ENCODE results near the gene FTSJ1.

Gene FTSJ1

DNA sequence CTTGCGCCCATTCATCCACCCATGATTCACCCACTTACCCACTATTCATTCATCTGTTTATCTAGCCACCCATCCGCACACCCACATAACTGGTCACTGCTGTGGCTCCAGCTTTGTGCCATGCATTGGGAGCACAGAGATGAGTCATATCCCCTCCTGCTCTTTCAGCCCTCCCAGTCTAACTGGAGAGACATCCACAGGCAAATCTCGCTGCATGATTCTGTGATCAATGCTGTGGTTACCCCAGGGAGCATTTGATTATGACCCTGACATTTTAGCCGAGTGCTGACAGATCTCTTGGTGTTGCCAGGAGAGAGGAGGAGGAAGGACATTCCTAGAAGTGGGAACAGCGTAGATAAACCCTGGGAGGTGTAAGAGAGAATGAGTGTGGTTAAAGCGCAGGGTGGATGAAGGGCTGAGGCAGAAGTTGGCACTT, 22.4 kb downstream of the FTSJ1 start:
- no peaks in the 10 kb centered on the region for H3K9me3 Mint-ChIP-seq (ENCODE audit: low read depth)
- H3K4me3 Mint-ChIP-seq, result no peak overlapping the region
- no peaks in the 10 kb centered on the region for H3K4me1 Mint-ChIP-seq (ENCODE audit: low read depth)
- no peak overlapping the region for H3K27ac Mint-ChIP-seq
- H3K36me3 Mint-ChIP-seq, result no peaks in the 10 kb centered on the region
- H3K27me3 Mint-ChIP-seq, result no peaks in the 10 kb centered on the region

DNA sequence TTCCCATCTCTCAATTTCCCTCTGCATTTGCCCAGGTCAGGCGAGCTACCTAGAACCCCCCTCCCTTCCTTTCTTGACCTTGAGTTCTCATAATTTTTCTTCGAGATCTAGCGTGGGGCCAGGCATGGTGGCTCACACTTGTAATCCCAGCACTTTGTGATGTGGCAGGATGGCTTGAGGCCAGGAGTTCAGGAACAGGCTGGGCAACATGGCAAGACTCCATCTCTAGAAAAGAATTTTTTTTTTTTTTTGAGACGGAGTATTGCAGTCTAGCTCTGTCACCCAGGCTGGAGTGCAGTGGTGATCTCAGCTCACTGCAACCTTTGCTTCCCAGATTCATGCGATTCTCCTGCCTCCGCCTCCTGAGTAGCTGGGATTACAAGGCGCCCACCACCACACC, 28.3 kb downstream of the FTSJ1 start:
- Mint-ChIP-seq H3K27me3 (no peaks in the 10 kb centered on the region), H3K4me1 (ENCODE audit: low read depth) (peaks cover 6% of the 10 kb centered on the region), H3K4me3 (no peak overlapping the region), H3K9me3 (ENCODE audit: low read depth) (no peaks in the 10 kb centered on the region), H3K36me3 (no peaks in the 10 kb centered on the region), H3K27ac (no peak overlapping the region)

DNA sequence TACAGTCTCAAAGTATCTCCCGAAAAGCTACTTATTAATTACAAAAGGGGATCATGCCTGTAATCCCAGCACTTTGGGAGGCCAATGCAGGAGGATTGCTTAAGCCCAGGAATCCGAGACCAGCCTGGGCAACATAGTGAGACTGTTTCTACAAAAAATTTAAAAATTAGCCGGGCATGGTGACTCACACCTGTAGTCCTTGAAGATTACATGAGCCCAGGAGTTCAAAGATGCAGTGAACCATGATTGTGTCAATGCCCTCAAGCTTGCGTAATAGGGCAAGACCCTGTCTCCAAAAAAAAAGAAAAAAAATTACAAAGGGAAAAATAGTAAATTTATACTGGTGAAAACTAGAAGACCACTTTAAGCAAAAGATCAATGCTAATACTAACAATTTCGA, 29.5 kb downstream of the FTSJ1 start:
- Mint-ChIP-seq H3K4me3 (no peak overlapping the region), H3K27me3 (no peaks in the 10 kb centered on the region), H3K9me3 (ENCODE audit: low read depth) (no peaks in the 10 kb centered on the region), H3K4me1 (ENCODE audit: low read depth) (peaks cover 13% of the 10 kb centered on the region), H3K27ac (no peak overlapping the region), H3K36me3 (no peaks in the 10 kb centered on the region)

DNA sequence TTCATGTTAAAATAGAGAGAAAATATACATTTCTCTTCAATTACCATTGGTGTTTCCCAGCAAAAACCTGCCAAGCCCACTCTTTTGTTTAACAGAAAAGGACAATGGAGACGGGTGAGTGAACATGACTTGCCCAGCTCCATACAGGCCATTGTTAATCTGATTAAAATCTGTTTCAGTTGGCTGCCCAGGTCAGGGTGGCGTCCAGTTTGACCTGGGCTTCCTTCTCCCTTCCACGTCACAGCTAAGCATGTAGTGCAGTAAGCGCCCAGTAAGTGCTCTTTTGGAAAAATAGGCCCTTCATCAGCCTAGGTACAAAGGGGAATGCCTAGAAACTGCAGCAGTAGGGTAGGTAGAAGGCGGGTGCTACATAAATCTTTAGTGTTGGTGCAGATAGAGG, 31.2 kb downstream of the FTSJ1 start:
- H3K4me3 Mint-ChIP-seq, result no peak overlapping the region
- H3K9me3 Mint-ChIP-seq (ENCODE audit: low read depth), result no peaks in the 10 kb centered on the region
- H3K27ac Mint-ChIP-seq, result no peak overlapping the region
- H3K4me1 Mint-ChIP-seq (ENCODE audit: low read depth), result peaks cover 22% of the 10 kb centered on the region
- peaks cover 2% of the 10 kb centered on the region for H3K36me3 Mint-ChIP-seq
- H3K27me3 Mint-ChIP-seq, result no peaks in the 10 kb centered on the region

DNA sequence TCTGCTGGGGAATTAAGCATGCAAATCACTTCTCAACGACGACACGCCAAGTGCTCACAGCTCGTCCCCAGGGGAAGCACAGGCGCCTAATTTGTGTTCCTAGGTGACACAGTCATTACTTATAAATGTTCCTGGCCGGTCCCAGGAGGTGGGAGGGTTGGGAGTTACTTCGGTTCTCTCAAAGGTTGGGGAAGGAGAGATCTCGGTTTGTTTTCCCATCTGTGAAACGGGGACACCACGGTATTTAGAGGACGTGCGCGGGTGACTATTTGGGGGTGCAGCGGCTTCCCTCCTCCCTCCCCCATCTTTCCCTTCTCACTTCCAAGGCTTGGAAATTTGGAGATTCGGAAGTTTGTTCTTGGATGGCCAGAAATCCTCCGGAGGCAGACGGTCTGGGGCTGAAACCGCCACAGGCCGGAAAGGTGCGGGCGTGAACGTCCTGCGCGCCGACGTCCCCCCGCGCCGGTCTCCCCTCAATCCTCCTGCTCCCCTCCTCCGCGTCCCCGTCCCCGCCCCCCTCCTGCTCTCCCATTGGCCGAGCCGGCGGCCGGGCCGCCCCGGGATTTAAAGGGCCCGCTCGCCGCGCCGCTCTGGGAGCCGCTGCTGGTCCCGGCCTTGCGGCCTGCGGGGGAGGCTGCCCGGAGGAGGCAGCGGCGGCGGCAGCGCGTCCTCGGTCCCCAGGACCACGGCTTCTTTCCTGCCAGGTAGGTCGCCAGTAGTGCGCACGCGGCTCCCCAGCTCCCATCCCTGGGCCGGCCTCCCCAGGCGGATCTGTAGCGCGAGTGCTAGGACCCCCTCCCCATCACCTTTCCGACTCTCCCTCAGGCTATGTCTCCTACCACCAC, 32.6 kb downstream of the FTSJ1 start, which contains the start of gene PORCN:
Gene PORCN (plus strand): TSS at position 593 of the 845 bp plus-strand sequence. CDS start 829 bp downstream, outside the sequence.
- H3K9me3 Mint-ChIP-seq (ENCODE audit: low read depth), result no peaks in the 10 kb centered on the region
- H3K27ac Mint-ChIP-seq, result peak within 1 kb of the TSS; percentile 89
- peak within 1 kb of the TSS; percentile 93 for H3K4me3 Mint-ChIP-seq
- H3K4me1 Mint-ChIP-seq (ENCODE audit: low read depth), result peaks cover 22% of the 10 kb centered on the region
- peaks cover 2% of the 10 kb centered on the region for H3K36me3 Mint-ChIP-seq
- H3K27me3 Mint-ChIP-seq, result no peaks in the 10 kb centered on the region

DNA sequence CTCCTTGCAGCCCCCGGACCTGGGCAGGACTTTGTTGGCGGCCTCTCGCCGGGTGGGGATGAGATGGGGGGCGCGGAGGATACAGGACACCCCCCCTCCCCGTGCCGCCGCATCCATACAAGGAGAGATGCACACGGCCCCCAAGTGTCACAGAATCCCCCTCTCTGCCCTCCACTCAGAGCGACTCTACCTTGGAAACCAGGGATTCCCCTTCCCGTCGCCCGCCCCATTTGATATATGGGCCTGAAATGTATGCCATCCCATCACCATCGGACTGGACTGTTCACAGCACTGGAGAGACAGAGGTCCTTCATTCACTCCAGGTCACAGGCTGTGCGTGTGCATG, 33.2 kb downstream of the FTSJ1 start:
- no peaks in the 10 kb centered on the region for H3K9me3 Mint-ChIP-seq (ENCODE audit: low read depth)
- peak overlapping the region; percentile 93 for H3K4me3 Mint-ChIP-seq
- H3K36me3 Mint-ChIP-seq, result peaks cover 2% of the 10 kb centered on the region
- H3K27ac Mint-ChIP-seq, result peak overlapping the region; percentile 89
- H3K27me3 Mint-ChIP-seq, result no peaks in the 10 kb centered on the region
- peaks cover 22% of the 10 kb centered on the region for H3K4me1 Mint-ChIP-seq (ENCODE audit: low read depth)

DNA sequence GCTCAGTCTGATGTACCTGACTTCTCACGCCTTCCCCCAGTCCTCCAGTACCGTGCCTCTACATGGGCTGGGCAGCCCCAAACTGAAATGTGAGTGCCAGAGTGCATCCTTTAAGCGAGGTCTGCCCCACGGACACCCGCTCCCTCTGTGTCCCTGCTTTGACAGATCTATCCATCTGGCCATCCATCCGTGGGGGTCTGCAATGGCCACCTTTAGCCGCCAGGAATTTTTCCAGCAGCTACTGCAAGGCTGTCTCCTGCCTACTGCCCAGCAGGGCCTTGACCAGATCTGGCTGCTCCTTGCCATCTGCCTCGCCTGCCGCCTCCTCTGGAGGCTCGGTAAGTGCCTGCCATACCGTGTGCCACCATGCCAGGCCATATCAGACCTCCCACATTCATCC, 33.6 kb downstream of the FTSJ1 start:
- H3K4me1 Mint-ChIP-seq (ENCODE audit: low read depth), result peaks cover 22% of the 10 kb centered on the region
- peak overlapping the region; percentile 89 for H3K27ac Mint-ChIP-seq
- peaks cover 2% of the 10 kb centered on the region for H3K36me3 Mint-ChIP-seq
- H3K27me3 Mint-ChIP-seq, result no peaks in the 10 kb centered on the region
- no peaks in the 10 kb centered on the region for H3K9me3 Mint-ChIP-seq (ENCODE audit: low read depth)
- H3K4me3 Mint-ChIP-seq, result peak overlapping the region; percentile 93

DNA sequence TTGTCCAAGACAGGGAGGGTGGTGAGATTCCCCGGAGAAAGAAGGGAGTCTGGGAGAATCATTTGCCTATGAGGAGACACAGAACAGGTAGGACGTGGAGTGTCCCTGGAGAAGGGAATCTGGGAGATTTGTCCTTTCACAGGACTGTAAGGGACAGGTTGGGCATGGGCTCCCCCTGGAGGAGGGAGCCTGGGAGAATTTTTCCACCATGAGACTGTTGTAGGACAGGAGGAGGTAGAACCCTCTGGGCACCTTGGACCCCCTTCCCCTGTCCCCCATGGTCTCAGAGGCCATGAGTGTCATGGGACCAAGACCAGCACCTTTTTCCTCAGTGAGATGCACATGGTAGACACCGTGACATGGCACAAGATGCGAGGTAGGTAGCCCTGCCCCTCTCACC, 35.6 kb downstream of the FTSJ1 start:
- Mint-ChIP-seq H3K9me3 (ENCODE audit: low read depth) (no peaks in the 10 kb centered on the region), H3K27ac (no peak overlapping the region), H3K27me3 (no peaks in the 10 kb centered on the region), H3K4me3 (no peak overlapping the region), H3K36me3 (peaks cover 2% of the 10 kb centered on the region), H3K4me1 (ENCODE audit: low read depth) (peaks cover 25% of the 10 kb centered on the region)

DNA sequence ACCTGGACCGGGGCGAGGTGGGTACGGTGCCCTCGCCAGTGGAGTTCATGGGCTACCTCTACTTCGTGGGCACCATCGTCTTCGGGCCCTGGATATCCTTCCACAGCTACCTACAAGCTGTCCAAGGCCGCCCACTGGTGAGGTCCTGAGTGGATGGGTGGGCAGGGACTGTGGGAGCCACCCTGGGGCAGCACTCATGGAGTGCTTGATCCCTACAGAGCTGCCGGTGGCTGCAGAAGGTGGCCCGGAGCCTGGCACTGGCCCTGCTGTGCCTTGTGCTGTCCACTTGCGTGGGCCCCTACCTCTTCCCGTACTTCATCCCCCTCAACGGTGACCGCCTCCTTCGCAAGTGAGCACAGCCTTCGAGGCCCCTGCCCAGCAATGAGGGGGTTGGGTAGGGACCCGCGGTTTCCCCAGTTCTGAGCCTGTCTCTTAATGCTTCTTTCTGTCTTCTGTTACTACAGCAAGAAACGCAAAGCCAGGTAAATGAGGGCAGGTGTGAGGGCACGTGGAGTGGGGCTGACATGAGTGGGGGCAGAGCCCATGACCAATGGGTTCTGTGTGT, 36.5 kb downstream of the FTSJ1 start:
- Mint-ChIP-seq H3K36me3 (peaks cover 2% of the 10 kb centered on the region), H3K4me3 (no peak overlapping the region), H3K9me3 (ENCODE audit: low read depth) (no peaks in the 10 kb centered on the region), H3K4me1 (ENCODE audit: low read depth) (peaks cover 30% of the 10 kb centered on the region), H3K27me3 (no peaks in the 10 kb centered on the region), H3K27ac (no peak overlapping the region)

DNA sequence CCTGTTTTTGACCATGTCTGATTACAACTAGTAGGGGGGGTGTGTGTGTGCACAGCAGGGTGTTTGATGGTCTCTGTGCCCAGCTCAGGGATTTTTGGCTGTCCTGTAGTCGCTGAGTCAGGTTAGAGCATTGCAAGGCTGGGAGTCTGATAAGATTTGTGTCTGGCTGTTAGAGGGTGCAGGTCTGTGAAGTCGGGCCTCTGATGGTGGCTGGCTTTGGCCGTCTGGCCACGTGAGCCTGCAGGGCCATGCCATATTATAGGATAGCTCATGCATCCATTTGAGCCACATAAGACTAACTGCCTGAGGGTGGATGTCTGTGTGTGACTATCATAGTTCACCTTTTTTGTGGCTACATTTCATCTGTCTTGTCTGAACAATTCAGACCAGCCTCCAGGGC, 37.7 kb downstream of the FTSJ1 start:
- Mint-ChIP-seq H3K27me3 (no peaks in the 10 kb centered on the region), H3K9me3 (ENCODE audit: low read depth) (no peaks in the 10 kb centered on the region), H3K36me3 (peaks cover 2% of the 10 kb centered on the region), H3K4me3 (no peak overlapping the region), H3K4me1 (ENCODE audit: low read depth) (peaks cover 26% of the 10 kb centered on the region), H3K27ac (no peak overlapping the region)

DNA sequence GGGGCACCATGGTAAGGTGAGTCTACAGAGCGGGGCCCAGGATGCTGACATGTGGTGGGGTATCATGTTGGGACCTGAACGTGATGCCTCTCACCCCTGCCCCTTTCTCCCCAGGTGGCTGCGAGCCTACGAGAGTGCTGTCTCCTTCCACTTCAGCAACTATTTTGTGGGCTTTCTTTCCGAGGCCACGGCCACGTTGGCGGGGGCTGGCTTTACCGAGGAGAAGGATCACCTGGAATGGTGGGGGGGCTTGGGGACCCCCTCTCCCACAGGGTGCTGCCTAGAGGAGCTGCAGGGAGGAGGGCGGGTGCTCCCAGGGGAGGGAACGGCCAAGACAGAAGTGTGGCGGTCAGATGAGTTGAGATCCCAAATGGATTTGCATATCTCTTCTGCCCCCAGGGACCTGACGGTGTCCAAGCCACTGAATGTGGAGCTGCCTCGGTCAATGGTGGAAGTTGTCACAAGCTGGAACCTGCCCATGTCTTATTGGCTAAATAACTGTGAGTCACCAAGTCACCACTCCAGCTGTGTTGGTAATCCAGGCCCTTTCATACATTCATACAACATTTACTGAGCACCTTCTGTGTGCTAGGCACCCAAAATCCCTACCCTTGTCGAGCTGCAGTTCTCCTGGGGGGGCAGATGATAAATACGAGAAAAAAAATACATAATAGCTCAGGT, 38.3 kb downstream of the FTSJ1 start:
- H3K9me3 Mint-ChIP-seq (ENCODE audit: low read depth), result no peaks in the 10 kb centered on the region
- peaks cover 27% of the 10 kb centered on the region for H3K4me1 Mint-ChIP-seq (ENCODE audit: low read depth)
- no peak overlapping the region for H3K27ac Mint-ChIP-seq
- H3K36me3 Mint-ChIP-seq, result peaks cover 2% of the 10 kb centered on the region
- H3K4me3 Mint-ChIP-seq, result no peak overlapping the region
- no peaks in the 10 kb centered on the region for H3K27me3 Mint-ChIP-seq

DNA sequence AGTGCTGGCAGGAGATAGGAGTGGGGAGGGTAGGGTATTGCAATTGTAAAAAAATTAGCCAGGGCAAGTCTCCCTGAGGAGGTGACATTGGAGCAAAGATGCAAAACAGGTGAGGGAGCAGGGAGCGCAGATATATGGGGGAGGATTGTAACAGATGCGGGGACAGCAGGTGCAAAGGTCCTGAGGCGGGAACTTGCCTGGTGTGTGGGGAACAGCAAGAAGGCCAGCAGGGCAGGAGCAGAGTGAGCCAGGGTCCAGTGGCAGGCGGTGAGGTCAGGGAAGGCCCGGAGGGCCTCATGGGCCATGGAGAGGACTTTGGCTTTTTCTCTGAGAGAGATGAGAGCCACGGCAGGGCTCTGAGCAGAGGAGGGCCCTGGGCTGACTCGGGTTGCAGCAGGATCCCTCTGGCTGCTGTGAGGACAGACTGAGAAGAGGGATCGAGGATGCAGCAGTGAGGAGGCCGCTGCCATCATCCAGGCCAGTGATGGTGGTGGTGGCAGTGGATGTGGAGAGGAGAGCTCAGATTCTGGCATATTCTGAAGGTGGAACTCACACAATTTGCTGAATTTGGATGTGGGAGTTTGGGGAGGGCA, 39.0 kb downstream of the FTSJ1 start:
- Mint-ChIP-seq H3K9me3 (ENCODE audit: low read depth) (no peaks in the 10 kb centered on the region), H3K4me1 (ENCODE audit: low read depth) (peaks cover 24% of the 10 kb centered on the region), H3K4me3 (no peak overlapping the region), H3K36me3 (peaks cover 2% of the 10 kb centered on the region), H3K27ac (peak overlapping the region; percentile 61), H3K27me3 (no peaks in the 10 kb centered on the region)

DNA sequence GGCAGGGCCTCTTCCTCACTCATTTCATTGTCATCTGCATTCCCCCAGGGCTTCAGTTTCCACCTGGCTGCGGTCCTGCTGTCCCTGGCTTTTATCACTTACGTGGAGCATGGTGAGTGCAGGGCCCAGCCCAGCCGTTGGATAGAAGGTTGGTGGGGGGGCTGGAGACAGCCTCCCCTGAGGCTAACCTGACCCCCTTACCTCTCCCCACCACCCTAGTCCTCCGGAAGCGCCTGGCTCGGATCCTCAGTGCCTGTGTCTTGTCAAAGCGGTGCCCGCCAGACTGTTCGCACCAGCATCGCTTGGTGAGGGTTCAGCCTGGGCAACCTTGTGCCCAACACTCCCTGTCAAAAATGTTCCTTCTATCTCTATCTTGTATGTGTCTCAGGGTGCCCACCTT, 39.8 kb downstream of the FTSJ1 start:
- Mint-ChIP-seq H3K27me3 (no peaks in the 10 kb centered on the region), H3K27ac (no peak overlapping the region), H3K4me1 (ENCODE audit: low read depth) (peaks cover 23% of the 10 kb centered on the region), H3K9me3 (ENCODE audit: low read depth) (no peaks in the 10 kb centered on the region), H3K4me3 (no peak overlapping the region), H3K36me3 (no peaks in the 10 kb centered on the region)

DNA sequence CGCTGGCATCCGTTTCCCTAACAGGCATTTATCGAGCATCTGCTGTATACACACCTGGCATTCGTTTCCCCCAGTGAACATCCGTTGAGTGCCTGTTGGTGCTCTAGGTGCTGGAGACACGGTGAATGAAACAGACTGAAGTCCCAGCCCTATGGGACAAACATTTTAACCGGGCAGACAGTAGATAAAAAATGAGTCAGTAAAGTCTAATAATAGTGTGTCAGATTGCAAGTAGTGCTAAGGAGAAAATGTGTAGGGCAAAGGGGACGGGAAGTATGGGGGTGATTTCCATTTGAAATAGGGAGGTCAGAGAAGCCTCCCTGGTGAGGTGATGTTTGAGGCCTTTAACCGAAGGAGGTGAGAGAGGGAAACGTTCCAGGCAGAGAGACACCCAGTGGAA, 40.3 kb downstream of the FTSJ1 start:
- Mint-ChIP-seq H3K27me3 (no peaks in the 10 kb centered on the region), H3K36me3 (no peaks in the 10 kb centered on the region), H3K4me1 (ENCODE audit: low read depth) (peaks cover 24% of the 10 kb centered on the region), H3K27ac (no peak overlapping the region), H3K4me3 (no peak overlapping the region), H3K9me3 (ENCODE audit: low read depth) (no peaks in the 10 kb centered on the region)

DNA sequence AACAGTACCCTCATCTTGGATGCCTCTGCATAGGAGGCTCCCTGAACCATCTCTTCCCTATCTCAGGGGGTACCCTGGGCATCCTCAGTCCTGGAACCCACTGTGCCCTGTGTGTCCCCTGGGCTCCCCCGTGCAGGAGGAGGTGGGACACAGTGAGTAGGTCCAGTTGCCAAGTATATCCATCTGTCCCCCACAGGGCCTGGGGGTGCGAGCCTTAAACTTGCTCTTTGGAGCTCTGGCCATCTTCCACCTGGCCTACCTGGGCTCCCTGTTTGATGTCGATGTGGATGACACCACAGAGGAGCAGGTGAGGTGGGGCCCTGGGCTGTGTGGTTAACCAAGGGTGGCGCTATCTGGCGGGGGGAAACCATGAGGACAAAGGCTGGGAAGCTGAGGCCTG, 41.0 kb downstream of the FTSJ1 start:
- H3K9me3 Mint-ChIP-seq (ENCODE audit: low read depth), result no peaks in the 10 kb centered on the region
- peaks cover 23% of the 10 kb centered on the region for H3K4me1 Mint-ChIP-seq (ENCODE audit: low read depth)
- H3K36me3 Mint-ChIP-seq, result no peaks in the 10 kb centered on the region
- H3K27ac Mint-ChIP-seq, result no peak overlapping the region
- no peaks in the 10 kb centered on the region for H3K27me3 Mint-ChIP-seq
- H3K4me3 Mint-ChIP-seq, result no peak overlapping the region

Measured in activated naive CD8-positive, alpha-beta T cell (primary cell).